Panc1 (cell line): ENCODE results near the gene EDDM3A. TPM values are rescaled to one million over a fixed set of nuclear protein-coding genes. Genes with fewer than 3 reads are reported as not detected.

ENCODE experiments used
- ATAC-seq: fragments of 200-7000 bp; cut with Tn5 transposase; 2 replicates; pipeline ENCODE4 v1.9.1; 2020; ENCODE audit warnings: mild to moderate bottlenecking, moderate library complexity
- BruUV-seq: library from RNA; stranded (reverse); fragments of 400-500 nt; replicated peaks from 2 replicates; lab custom pipeline; 2021; lab: Mats Ljungman, UMichigan
- CTCF ChIA-PET: fragments of 300-600 bp; sonication (Branson Sonifier 250); formaldehyde crosslinking; loops from one replicate; lab custom pipeline; 2022; ENCODE audit warnings: antibody characterized with exemption; lab: Charles Lee
- POLR2A ChIA-PET: fragments of 300-600 bp; sonication (Branson Sonifier 250); formaldehyde crosslinking; loops from one replicate; lab custom pipeline; 2022; ENCODE audit warnings: antibody characterized with exemption; lab: Charles Lee
- DNase-seq: peaks from one replicate; pipeline ENCODE4 v3.0.0-alpha.2; 2010; ENCODE audit warnings: low read depth, low spot score
- H3K27ac ChIP-seq: 2 replicates; pipeline ENCODE4 v1.5.1; 2011; ENCODE audit warnings: mild to moderate bottlenecking, low read length, inconsistent platforms
- H3K27me3 ChIP-seq: fragments of 200-500 bp; sonication (Bioruptor generic); 2 replicates; pipeline ENCODE4 v1.6.0; 2014; ENCODE audit warnings: low read length, inconsistent platforms; ENCODE audit not compliant: control insufficient read depth, insufficient read depth
- H3K36me3 ChIP-seq: fragments of 200-500 bp; sonication (Bioruptor generic); 2 replicates; pipeline ENCODE4 v1.5.1; 2014; ENCODE audit warnings: inconsistent platforms, mild to moderate bottlenecking, low read length, moderate library complexity; ENCODE audit not compliant: control insufficient read depth, insufficient read depth
- H3K4me1 ChIP-seq: 2 replicates; pipeline ENCODE4 v1.5.1; 2011; ENCODE audit warnings: inconsistent platforms, mild to moderate bottlenecking, low read length, moderate library complexity; ENCODE audit not compliant: control insufficient read depth, insufficient read depth
- H3K4me3 ChIP-seq, 2 experiments: 2 replicates each; pipeline ENCODE4 v1.5.1; 2011 to 2012; ENCODE audit warnings: low read depth in 2 of 2, low read length in 2 of 2, mild to moderate bottlenecking in 2 of 2, inconsistent platforms in 1 of 2, moderate library complexity in 1 of 2
- H3K9me3 ChIP-seq: fragments of 200-500 bp; sonication (Bioruptor generic); 2 replicates; pipeline ENCODE4 v1.5.1; 2014; ENCODE audit warnings: low read depth, mild to moderate bottlenecking, inconsistent platforms, low read length, moderate library complexity; ENCODE audit not compliant: control insufficient read depth, insufficient read depth
- CTCF ChIP-seq: fragments of 450-650 bp; IDR thresholded peaks from 2 replicates; pipeline ENCODE4 v1.5.1; 2017; ENCODE audit warnings: mild to moderate bottlenecking
- POLR2AphosphoS5 ChIP-seq: IDR thresholded peaks from 2 replicates; pipeline ENCODE4 v1.6.1; 2012; ENCODE audit warnings: mild to moderate bottlenecking, low read depth, low read length, moderate library complexity
- SIN3A ChIP-seq: IDR thresholded peaks from 2 replicates; pipeline ENCODE4 v1.6.1; 2012; ENCODE audit warnings: low read depth, mild to moderate bottlenecking, low read length, moderate library complexity, borderline replicate concordance; ENCODE audit not compliant: insufficient read depth
- TCF7L2 ChIP-seq: IDR thresholded peaks from 2 replicates; pipeline ENCODE4 v1.6.1; 2011; ENCODE audit warnings: mild to moderate bottlenecking, low read depth, low read length, inconsistent platforms
- in situ Hi-C: cut with HindIII; loops from 2 replicates; pipeline ENCODE4 v1.10.0; 2016; ENCODE audit warnings: low sequenced_read_pairs, low pct_unique_long_range_greater_than_20kb
- intact Hi-C: fragments of 100-400 bp; cut with micrococcal nuclease; formaldehyde crosslinking; loops from one replicate; pipeline ENCODE4 v1.10.0; 2022; ENCODE audit not compliant: unreplicated experiment
- total RNA-seq: library from RNA; stranded (reverse); gene quantifications from one replicate; pipeline ENCODE4 v1.2.1, GENCODE V29; 2021; ENCODE audit not compliant: unreplicated experiment
- TF ChIP-seq, protein P1 (sequence below), 2 experiments: IDR thresholded peaks; 2 replicates each; pipeline ENCODE4 v1.6.1; 2011 to 2012; ENCODE audit warnings: low read depth in 2 of 2, control low read depth in 1 of 2, low read length in 1 of 2, mild to moderate bottlenecking in 1 of 2, moderate library complexity in 1 of 2; ENCODE audit not compliant: insufficient read depth in 1 of 2

Gene EDDM3A
- total RNA-seq, 1 experiment from 2014 or later: not detected

GRCh38 chr14:20719777-20720176 is 25.9 kb upstream of the EDDM3A start:
- Histone ChIP-seq H3K36me3 (no peaks in the 10 kb centered on the region), H3K27me3 (no peaks in the 10 kb centered on the region), H3K9me3 (no peaks in the 10 kb centered on the region), H3K4me3 (no peak overlapping the region), H3K4me1 (no peaks in the 10 kb centered on the region), H3K27ac (no peak overlapping the region)
- TF ChIP-seq SIN3A (no peak), CTCF (no peak), TCF7L2 (no peak), POLR2AphosphoS5 (no peak)
- TF ChIP-seq, protein P1, sequence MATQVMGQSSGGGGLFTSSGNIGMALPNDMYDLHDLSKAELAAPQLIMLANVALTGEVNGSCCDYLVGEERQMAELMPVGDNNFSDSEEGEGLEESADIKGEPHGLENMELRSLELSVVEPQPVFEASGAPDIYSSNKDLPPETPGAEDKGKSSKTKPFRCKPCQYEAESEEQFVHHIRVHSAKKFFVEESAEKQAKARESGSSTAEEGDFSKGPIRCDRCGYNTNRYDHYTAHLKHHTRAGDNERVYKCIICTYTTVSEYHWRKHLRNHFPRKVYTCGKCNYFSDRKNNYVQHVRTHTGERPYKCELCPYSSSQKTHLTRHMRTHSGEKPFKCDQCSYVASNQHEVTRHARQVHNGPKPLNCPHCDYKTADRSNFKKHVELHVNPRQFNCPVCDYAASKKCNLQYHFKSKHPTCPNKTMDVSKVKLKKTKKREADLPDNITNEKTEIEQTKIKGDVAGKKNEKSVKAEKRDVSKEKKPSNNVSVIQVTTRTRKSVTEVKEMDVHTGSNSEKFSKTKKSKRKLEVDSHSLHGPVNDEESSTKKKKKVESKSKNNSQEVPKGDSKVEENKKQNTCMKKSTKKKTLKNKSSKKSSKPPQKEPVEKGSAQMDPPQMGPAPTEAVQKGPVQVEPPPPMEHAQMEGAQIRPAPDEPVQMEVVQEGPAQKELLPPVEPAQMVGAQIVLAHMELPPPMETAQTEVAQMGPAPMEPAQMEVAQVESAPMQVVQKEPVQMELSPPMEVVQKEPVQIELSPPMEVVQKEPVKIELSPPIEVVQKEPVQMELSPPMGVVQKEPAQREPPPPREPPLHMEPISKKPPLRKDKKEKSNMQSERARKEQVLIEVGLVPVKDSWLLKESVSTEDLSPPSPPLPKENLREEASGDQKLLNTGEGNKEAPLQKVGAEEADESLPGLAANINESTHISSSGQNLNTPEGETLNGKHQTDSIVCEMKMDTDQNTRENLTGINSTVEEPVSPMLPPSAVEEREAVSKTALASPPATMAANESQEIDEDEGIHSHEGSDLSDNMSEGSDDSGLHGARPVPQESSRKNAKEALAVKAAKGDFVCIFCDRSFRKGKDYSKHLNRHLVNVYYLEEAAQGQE (IDR thresholded peaks at IDR 0.05; ENCODE audit: insufficient read depth in 1 of 2, low read depth in 2 of 2, low read length in 1 of 2): no peak
- BruUV-seq: no TSS peak
- intact Hi-C loops (no loop called here), in situ Hi-C loops (no loop called here)
- ATAC-seq: no peak
- CTCF ChIA-PET: no interaction called here
- DNase-seq: no peak
- POLR2A ChIA-PET: no interaction called here

DNA sequence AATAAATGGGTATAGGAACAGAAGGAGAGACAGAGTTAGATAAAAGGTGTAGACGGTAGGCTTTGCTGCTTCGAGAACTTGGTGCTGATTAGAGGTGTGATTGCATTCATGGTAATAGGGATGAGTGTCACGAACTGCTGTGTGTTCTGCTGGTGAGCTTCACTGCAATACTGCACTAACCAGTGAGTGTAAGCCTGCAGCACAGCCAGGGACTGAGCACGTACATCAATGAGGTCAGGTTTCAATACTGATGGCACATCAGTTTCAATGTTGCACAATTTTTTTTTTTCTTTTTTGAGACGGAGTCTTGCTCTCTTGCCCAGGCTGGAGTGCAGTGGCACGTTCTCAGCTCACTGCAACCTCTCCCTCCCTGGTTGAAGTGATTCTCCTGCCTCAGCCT is 24.9 kb upstream of the EDDM3A start:
- in situ Hi-C loops: no loop called here
- ATAC-seq: no peak
- CTCF ChIA-PET: no interaction called here

More for the DNA sequence above, 24.9 kb upstream of the EDDM3A start:
- BruUV-seq: no TSS peak
- Histone ChIP-seq H3K4me1 (no peaks in the 10 kb centered on the region), H3K4me3 (no peak overlapping the region), H3K9me3 (no peaks in the 10 kb centered on the region), H3K36me3 (no peaks in the 10 kb centered on the region), H3K27me3 (no peaks in the 10 kb centered on the region), H3K27ac (no peak overlapping the region)
- TF ChIP-seq TCF7L2: no peak
- TF ChIP-seq CTCF: no peak
- TF ChIP-seq, protein P1 (IDR thresholded peaks at IDR 0.05; ENCODE audit: insufficient read depth in 1 of 2, low read depth in 2 of 2, low read length in 1 of 2): no peak
- TF ChIP-seq SIN3A: no peak
- TF ChIP-seq POLR2AphosphoS5: no peak
- POLR2A ChIA-PET: no interaction called here
- no peak for DNase-seq
- intact Hi-C loops: no loop called here
